LHCN-M2 (cell line): Measurements from ENCODE around the gene CD276. TPM values are rescaled to one million over a fixed set of nuclear protein-coding genes. Genes with fewer than 3 reads are reported as not detected.

Experiments
- total RNA-seq: library from RNA; depleted of rRNA; stranded (reverse); fragments of >200 nt; gene quantifications from 2 replicates; pipeline ENCODE4 v1.2.3, GENCODE V29; 2014; rRNA removed

The CD276 gene
- total RNA-seq, 1 experiment from 2014 or later, result 47.1 TPM

Other genes with a start within 250 kb of the CD276 start
- not detected in 2 replicates for gene REC114, start 241.2 kb upstream of the CD276 start, total RNA-seq
- 108 and 111 TPM in 2 replicates for gene NPTN, start 51.0 kb upstream of the CD276 start, total RNA-seq
- gene INSYN1, start 69.0 kb downstream of the CD276 start, total RNA-seq, result 0.19 and 0.29 TPM in 2 replicates
- gene TBC1D21, start 189.2 kb downstream of the CD276 start, total RNA-seq, result not detected in 2 replicates
- 503 and 596 TPM in 2 replicates for gene LOXL1, start 242.1 kb downstream of the CD276 start, total RNA-seq